ENCODE results near the gene BARX1.

The BARX1 gene

DNA sequence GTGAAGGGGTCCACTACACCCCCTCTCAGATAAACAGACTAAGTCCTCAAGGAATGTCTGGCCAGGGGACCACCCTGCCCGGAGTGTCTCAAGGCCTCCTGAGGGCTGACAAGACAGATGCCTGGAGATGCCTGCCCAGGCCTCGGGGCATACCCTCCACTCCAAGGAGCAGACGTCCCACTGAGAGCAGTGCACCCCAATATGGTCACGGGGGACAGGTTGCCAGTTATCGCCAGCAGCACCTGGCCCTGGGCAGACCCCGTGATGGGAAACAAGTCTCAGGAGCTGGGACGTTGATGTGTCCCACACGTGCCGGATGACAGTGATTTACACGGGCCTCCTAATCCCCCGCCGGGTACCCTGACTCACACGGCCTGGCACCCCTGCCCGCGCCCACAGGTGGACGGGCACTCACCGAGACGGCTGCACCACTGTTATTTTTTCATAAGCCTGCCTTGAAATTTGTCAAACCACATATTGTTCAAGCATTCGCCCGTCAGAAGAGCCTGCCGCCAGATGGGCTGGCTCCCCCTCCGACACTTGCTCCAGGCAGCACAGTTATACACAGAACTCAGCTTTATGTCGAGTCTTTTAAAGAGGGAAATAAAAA, 43.9 kb downstream of the BARX1 start:
- TF ChIP-seq EZH2 (IDR thresholded peaks at IDR 0.05; ENCODE audit: borderline replicate concordance, low read length): no peak
- TF ChIP-seq, protein P1, sequence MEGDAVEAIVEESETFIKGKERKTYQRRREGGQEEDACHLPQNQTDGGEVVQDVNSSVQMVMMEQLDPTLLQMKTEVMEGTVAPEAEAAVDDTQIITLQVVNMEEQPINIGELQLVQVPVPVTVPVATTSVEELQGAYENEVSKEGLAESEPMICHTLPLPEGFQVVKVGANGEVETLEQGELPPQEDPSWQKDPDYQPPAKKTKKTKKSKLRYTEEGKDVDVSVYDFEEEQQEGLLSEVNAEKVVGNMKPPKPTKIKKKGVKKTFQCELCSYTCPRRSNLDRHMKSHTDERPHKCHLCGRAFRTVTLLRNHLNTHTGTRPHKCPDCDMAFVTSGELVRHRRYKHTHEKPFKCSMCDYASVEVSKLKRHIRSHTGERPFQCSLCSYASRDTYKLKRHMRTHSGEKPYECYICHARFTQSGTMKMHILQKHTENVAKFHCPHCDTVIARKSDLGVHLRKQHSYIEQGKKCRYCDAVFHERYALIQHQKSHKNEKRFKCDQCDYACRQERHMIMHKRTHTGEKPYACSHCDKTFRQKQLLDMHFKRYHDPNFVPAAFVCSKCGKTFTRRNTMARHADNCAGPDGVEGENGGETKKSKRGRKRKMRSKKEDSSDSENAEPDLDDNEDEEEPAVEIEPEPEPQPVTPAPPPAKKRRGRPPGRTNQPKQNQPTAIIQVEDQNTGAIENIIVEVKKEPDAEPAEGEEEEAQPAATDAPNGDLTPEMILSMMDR (IDR thresholded peaks at IDR 0.05; ENCODE audit: low read length): no peak
- no peaks in the 10 kb centered on the region for H4K20me1 ChIP-seq (ENCODE audit: insufficient read depth, low read length)
- H3K9me3 ChIP-seq (ENCODE audit: low read length): no peaks in the 10 kb centered on the region
- no peaks in the 10 kb centered on the region for H3F3A ChIP-seq (ENCODE audit: insufficient read depth, low read length)
- H3K79me2 ChIP-seq (ENCODE audit: insufficient read depth, low read length): no peaks in the 10 kb centered on the region
- H3K4me3 ChIP-seq (ENCODE audit: low read depth, low read length, poor library complexity, severe bottlenecking): no peak overlapping the region
- no peak overlapping the region for H3K27ac ChIP-seq (ENCODE audit: low read depth, low read length, poor library complexity, severe bottlenecking)
- no peak overlapping the region for H3K9ac ChIP-seq (ENCODE audit: low read length)
- no peak overlapping the region for H2AFZ ChIP-seq (ENCODE audit: low read length)
- H3K4me1 ChIP-seq (ENCODE audit: insufficient read depth, low read length, severe bottlenecking): no peaks in the 10 kb centered on the region
- no peaks in the 10 kb centered on the region; the same call in 1 of the 2 replicates for H3K27me3 ChIP-seq (ENCODE audit: insufficient read depth, low read length)
- no peaks in the 10 kb centered on the region for H3K9me2 ChIP-seq (ENCODE audit: low read depth, low read length)
- H3K4me2 ChIP-seq (ENCODE audit: low read length): no peak overlapping the region
- H3K36me3 ChIP-seq (ENCODE audit: insufficient read depth, low read length): no peaks in the 10 kb centered on the region

DNA sequence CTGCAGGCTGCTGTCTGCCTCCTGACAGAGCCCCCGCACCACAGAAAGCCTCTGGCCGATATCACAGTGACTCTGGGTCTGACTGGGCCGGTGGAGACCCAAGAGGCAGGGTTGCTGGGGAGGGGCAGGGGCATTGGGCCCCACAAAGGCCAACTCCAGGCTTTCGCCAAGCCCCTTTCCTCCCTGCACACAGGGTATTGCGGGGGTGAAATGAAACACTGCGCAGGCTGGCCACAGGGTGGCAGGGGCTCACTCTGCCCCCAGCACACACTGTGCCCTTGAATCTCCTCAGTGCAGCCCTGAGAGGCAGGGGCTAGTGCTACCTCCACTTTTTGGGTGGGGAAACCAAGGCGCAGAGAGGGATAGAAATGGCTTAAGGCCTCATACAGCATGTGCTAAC, 44.6 kb downstream of the BARX1 start:
- Histone ChIP-seq H2AFZ (ENCODE audit: low read length) (no peak overlapping the region), H3K4me3 (ENCODE audit: low read depth, low read length, poor library complexity, severe bottlenecking) (no peak overlapping the region), H3K27ac (ENCODE audit: low read depth, low read length, poor library complexity, severe bottlenecking) (no peak overlapping the region), H3K36me3 (ENCODE audit: insufficient read depth, low read length) (no peaks in the 10 kb centered on the region), H3K9ac (ENCODE audit: low read length) (no peak overlapping the region), H3K9me2 (ENCODE audit: low read depth, low read length) (no peaks in the 10 kb centered on the region), H3K4me1 (ENCODE audit: insufficient read depth, low read length, severe bottlenecking) (no peaks in the 10 kb centered on the region), H3K79me2 (ENCODE audit: insufficient read depth, low read length) (no peaks in the 10 kb centered on the region), H3F3A (ENCODE audit: insufficient read depth, low read length) (no peaks in the 10 kb centered on the region), H4K20me1 (ENCODE audit: insufficient read depth, low read length) (no peaks in the 10 kb centered on the region), H3K27me3 (ENCODE audit: insufficient read depth, low read length) (no peaks in the 10 kb centered on the region; the same call in 1 of the 2 replicates), H3K9me3 (ENCODE audit: low read length) (no peaks in the 10 kb centered on the region), H3K4me2 (ENCODE audit: low read length) (no peak overlapping the region)
- TF ChIP-seq, protein P1 (IDR thresholded peaks at IDR 0.05; ENCODE audit: low read length): peak; percentile 20; the same call in 1 of the 2 replicates
- TF ChIP-seq EZH2 (IDR thresholded peaks at IDR 0.05; ENCODE audit: borderline replicate concordance, low read length): no peak

DNA sequence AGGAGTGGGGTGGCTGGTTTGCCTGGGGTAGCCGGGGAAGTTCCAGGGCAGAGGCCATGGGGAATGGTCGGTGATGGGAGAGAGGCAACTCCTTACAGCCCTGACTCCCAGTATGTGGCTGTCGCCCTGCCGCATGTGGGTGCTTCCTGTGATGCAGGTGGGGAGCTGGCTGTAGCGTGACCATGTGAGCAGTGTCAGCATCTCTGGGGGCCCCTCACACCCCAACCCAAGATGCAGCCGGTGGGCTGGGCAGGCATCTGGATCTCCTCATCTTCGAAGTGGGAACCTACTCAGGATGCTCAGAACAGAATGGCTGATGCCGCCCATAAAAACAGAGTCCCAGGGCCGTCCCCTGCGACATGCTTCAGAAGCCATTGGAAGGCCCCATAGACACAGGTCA, 45.0 kb downstream of the BARX1 start:
- TF ChIP-seq, protein P1 (IDR thresholded peaks at IDR 0.05; ENCODE audit: low read length): no peak
- no peak for TF ChIP-seq EZH2 (IDR thresholded peaks at IDR 0.05; ENCODE audit: borderline replicate concordance, low read length)
- Histone ChIP-seq H3K79me2 (ENCODE audit: insufficient read depth, low read length) (no peaks in the 10 kb centered on the region), H3K27me3 (ENCODE audit: insufficient read depth, low read length) (no peaks in the 10 kb centered on the region; the same call in 1 of the 2 replicates), H2AFZ (ENCODE audit: low read length) (no peak overlapping the region), H3K9me2 (ENCODE audit: low read depth, low read length) (no peaks in the 10 kb centered on the region), H3K27ac (ENCODE audit: low read depth, low read length, poor library complexity, severe bottlenecking) (no peak overlapping the region), H3K36me3 (ENCODE audit: insufficient read depth, low read length) (no peaks in the 10 kb centered on the region), H3K4me3 (ENCODE audit: low read depth, low read length, poor library complexity, severe bottlenecking) (no peak overlapping the region), H3K9ac (ENCODE audit: low read length) (no peak overlapping the region), H4K20me1 (ENCODE audit: insufficient read depth, low read length) (no peaks in the 10 kb centered on the region), H3K4me2 (ENCODE audit: low read length) (no peak overlapping the region), H3F3A (ENCODE audit: insufficient read depth, low read length) (no peaks in the 10 kb centered on the region), H3K4me1 (ENCODE audit: insufficient read depth, low read length, severe bottlenecking) (no peaks in the 10 kb centered on the region), H3K9me3 (ENCODE audit: low read length) (no peaks in the 10 kb centered on the region)
